Neural crest cell (in vitro differentiated cells): Measurements from ENCODE around the gene ADAMTS2. TPM values are rescaled to one million over a fixed set of nuclear protein-coding genes. Genes with fewer than 3 reads are reported as not detected.
A peak's percentile ranks its signal among the peaks of the same experiment; 100 is the strongest.

ENCODE experiments used
- DNase-seq: peaks from one replicate; pipeline ENCODE4 v3.0.0; 2021; ENCODE audit warnings: low read depth, mixed read lengths, low spot score
- H3K27ac Mint-ChIP-seq: one replicate; pipeline ENCODE4 v1.8.0; 2021; ENCODE audit warnings: mild to moderate bottlenecking, mixed read lengths; ENCODE audit not compliant: unreplicated experiment
- H3K27me3 Mint-ChIP-seq: 2 replicates; pipeline ENCODE4 v1.8.0; 2021; ENCODE audit warnings: low read depth, mild to moderate bottlenecking, mixed read lengths
- H3K36me3 Mint-ChIP-seq: 2 replicates; pipeline ENCODE4 v1.8.0; 2021; ENCODE audit warnings: low read depth, mild to moderate bottlenecking, mixed read lengths
- H3K4me1 Mint-ChIP-seq: 2 replicates; pipeline ENCODE4 v1.8.0; 2021; ENCODE audit warnings: mixed read lengths
- H3K4me3 Mint-ChIP-seq: one replicate; pipeline ENCODE4 v1.8.0; 2021; ENCODE audit warnings: mild to moderate bottlenecking, mixed read lengths
- H3K9me3 Mint-ChIP-seq: 2 replicates; pipeline ENCODE4 v1.8.0; 2021; ENCODE audit warnings: mixed read lengths
- total RNA-seq: library from RNA; stranded (reverse); gene quantifications from 2 replicates; pipeline ENCODE4 v1.2.1, GENCODE V29; 2021
- TF ChIP-seq, protein P1 (sequence below): fragments of 200-600 bp; sonication (generic); conservative IDR thresholded peaks from 2 replicates; pipeline ENCODE4 v1.5.0; 2021; ENCODE audit warnings: antibody characterized with exemption, mild to moderate bottlenecking

The ADAMTS2 gene
- total RNA-seq, 1 donor from 2014 or later = 1.5 TPM

DNA sequence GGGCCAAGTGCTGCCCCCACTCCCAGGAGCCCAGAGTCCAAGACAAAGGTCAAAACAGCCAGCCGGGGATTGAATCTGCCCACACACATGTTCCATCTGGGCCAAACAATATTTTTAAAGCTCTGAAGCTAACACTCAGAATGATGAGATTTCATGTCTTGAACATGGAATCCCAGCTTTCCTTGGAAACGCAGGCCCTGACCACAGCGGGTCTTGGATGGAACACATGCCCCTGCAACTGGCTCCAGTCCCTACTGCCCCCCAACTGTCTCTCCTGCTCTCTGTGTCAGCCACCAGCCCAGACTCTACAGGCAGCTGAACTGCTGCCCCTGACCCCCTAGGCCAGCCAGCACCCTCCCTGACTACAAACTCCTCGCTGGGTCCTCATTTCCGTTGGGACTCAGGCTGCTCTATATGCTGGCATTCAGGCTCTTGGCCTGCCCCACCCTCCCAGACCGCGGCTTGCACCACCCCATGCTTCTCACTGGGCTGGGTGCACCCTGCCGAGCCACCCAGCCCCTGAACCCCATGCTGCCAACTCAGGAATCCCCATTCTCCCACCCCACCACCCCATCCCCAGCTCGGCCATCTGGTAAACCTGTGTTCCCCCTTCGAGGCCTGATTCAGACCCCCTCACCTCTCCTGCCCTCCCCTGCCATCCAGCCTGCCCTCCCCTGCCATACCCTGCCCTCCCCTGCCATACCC is 71.7 kb downstream of the ADAMTS2 start:
- no peaks in the 10 kb centered on the region for H3K36me3 Mint-ChIP-seq
- H3K27me3 Mint-ChIP-seq = no peaks in the 10 kb centered on the region
- DNase-seq = no peak
- TF ChIP-seq, protein P1, sequence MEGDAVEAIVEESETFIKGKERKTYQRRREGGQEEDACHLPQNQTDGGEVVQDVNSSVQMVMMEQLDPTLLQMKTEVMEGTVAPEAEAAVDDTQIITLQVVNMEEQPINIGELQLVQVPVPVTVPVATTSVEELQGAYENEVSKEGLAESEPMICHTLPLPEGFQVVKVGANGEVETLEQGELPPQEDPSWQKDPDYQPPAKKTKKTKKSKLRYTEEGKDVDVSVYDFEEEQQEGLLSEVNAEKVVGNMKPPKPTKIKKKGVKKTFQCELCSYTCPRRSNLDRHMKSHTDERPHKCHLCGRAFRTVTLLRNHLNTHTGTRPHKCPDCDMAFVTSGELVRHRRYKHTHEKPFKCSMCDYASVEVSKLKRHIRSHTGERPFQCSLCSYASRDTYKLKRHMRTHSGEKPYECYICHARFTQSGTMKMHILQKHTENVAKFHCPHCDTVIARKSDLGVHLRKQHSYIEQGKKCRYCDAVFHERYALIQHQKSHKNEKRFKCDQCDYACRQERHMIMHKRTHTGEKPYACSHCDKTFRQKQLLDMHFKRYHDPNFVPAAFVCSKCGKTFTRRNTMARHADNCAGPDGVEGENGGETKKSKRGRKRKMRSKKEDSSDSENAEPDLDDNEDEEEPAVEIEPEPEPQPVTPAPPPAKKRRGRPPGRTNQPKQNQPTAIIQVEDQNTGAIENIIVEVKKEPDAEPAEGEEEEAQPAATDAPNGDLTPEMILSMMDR = no peak
- peak overlapping the region; percentile 37 for H3K27ac Mint-ChIP-seq
- H3K9me3 Mint-ChIP-seq = no peaks in the 10 kb centered on the region
- H3K4me3 Mint-ChIP-seq = no peak overlapping the region
- H3K4me1 Mint-ChIP-seq = peaks cover 38% of the 10 kb centered on the region

DNA sequence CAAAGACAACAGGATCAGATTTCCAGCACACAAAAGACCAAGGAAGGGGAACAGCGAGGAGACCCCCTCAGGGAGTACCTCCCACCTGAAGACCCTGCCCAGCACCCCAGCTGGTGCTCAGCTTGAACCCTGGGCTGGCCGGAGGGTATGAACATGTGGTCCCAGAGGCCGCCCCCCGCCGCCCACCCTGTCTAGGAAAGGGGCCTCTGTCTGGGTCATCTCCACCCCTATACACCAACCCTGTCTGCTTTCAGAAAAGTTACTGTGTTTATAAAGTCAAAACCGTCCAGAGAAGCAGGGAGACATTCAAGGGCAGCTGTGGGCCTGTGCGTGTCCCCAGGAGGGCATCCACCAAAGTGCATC is 72.2 kb downstream of the ADAMTS2 start:
- TF ChIP-seq, protein P1 = no peak
- H3K27me3 Mint-ChIP-seq = no peaks in the 10 kb centered on the region
- H3K27ac Mint-ChIP-seq = peak overlapping the region; percentile 37
- H3K4me1 Mint-ChIP-seq = peaks cover 33% of the 10 kb centered on the region
- H3K4me3 Mint-ChIP-seq = no peak overlapping the region
- H3K9me3 Mint-ChIP-seq = no peaks in the 10 kb centered on the region
- no peaks in the 10 kb centered on the region for H3K36me3 Mint-ChIP-seq
- DNase-seq = no peak

DNA sequence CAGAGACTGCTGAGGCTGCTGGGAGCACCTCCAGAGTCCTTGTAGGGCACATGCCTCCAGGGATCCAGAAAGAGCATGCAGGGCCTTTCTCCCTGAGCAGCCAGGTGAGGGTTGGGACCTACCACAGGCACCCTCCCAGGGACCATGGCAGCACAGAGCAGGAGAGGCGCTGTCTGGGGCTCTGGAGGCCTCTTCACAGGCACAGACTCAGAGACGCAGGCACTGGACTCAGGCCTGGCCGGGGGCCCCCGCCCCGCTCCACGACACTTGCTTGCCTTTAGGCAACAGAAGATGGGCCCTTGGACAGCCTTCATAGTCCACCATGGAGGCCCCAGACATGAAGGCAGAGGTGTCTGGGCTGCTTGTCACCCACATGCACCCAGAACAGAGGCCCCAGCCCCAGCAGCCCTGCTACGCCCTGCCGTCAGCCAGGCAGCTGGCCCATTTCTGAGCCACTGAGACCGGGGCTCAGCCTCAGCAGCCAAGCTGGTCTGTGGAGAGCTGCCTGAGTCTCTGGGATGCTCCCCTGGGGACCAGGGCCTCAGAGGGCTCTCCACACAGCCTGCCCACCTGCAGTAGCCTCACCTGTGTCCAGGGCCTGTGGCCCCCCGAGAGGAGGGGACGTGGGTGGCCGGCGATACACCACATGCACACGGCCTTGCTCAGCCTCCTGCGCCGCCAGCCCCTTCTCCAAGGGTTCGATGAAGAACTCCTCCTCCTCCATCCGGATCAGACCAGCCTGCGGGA is 72.8 kb downstream of the ADAMTS2 start:
- H3K36me3 Mint-ChIP-seq = no peaks in the 10 kb centered on the region
- H3K27me3 Mint-ChIP-seq = no peaks in the 10 kb centered on the region
- no peak for DNase-seq
- no peak overlapping the region for H3K4me3 Mint-ChIP-seq
- H3K9me3 Mint-ChIP-seq = no peaks in the 10 kb centered on the region
- TF ChIP-seq, protein P1 = no peak
- peaks cover 32% of the 10 kb centered on the region for H3K4me1 Mint-ChIP-seq
- H3K27ac Mint-ChIP-seq = no peak overlapping the region

DNA sequence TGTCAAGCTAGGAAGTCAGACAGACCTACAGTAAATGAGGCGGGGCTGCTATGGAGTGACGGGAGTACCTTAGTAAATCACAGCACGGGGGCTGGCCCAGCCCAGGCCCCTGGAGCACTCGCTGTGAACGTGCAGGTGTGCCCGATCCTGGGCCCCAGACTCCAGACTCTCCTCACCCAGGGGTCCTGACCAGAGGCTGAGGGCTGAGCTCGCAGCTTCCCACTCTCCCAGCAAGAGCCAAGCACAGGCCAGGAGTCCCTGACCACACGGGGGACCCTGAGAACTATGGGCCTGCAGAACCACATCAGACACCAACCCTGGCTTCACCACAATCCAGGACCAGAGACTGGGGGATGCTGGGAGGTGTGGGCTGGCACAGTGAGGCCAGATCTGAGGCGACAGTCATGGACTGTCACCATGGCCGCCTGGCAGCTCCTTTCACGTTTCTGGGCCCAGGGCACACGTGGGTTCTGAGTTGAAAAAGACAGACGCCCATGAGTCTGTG is 73.4 kb downstream of the ADAMTS2 start:
- no peak for DNase-seq
- Mint-ChIP-seq H3K27ac (no peak overlapping the region), H3K4me3 (no peak overlapping the region), H3K36me3 (no peaks in the 10 kb centered on the region), H3K27me3 (no peaks in the 10 kb centered on the region), H3K9me3 (no peaks in the 10 kb centered on the region), H3K4me1 (peaks cover 32% of the 10 kb centered on the region)
- TF ChIP-seq, protein P1 = no peak

DNA sequence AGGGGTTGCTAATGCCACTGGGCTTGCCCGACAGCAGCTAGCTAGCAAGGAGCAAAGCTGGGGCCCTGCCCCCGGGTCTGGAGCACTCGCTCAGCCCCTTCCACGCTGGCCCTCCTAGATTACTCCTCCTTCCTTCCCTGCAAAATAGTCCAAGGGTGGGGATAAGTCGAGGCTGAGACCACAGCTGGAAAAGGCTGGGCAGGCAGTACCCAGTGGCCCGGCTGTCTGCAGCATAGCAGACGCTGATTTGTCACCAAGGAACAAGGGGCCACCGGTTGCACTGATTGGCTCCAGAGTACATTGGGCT is 73.9 kb downstream of the ADAMTS2 start:
- H3K9me3 Mint-ChIP-seq = no peaks in the 10 kb centered on the region
- DNase-seq = no peak

More for the DNA sequence above, 73.9 kb downstream of the ADAMTS2 start:
- Mint-ChIP-seq H3K27me3 (no peaks in the 10 kb centered on the region), H3K4me3 (no peak overlapping the region), H3K27ac (no peak overlapping the region), H3K36me3 (no peaks in the 10 kb centered on the region), H3K4me1 (peaks cover 32% of the 10 kb centered on the region)
- TF ChIP-seq, protein P1 = no peak
